HT-29 (cell line): ENCODE measurements around the gene LRRC51. TPM values are rescaled to one million over a fixed set of nuclear protein-coding genes. Genes with fewer than 3 reads are reported as not detected.
"Not testable (repeated sequence)": the region's sequence is repeated elsewhere in the genome, so short reads cannot be mapped to it uniquely, and the experiment has no call there.

Source experiments
- DNase-seq: peaks from one replicate; pipeline ENCODE4 v3.0.0-alpha.2; 2015; ENCODE audit warnings: low spot score
- total RNA-seq: library from RNA; depleted of rRNA; stranded (reverse); fragments of >200 nt; shearing (Covaris generic); gene quantifications from 2 replicates; pipeline ENCODE4 v1.2.3, GENCODE V29; 2014

LRRC51 gene
- total RNA-seq, 1 experiment from 2014 or later = 33.5 TPM

DNA sequence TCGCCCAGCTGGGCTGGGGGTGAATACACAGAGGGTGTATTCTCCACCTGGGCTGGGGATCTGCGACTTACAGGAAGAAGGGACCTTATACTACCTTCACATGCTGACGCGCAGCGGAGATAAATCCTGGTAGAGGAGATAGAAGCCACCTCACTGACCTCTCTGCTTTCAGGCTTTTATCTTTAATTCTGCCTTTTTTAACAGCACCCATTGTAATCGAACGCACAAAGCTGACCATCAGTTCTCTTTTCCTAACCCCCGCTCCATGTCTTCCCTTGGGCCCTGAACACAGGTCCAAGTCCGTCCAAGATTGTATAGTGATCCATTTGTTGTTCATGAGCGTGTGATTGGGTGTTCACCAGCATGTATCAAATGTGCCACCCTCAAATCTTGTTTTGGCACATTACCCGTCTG is 23.1 kb downstream of the LRRC51 start:
- DNase-seq = no peak

DNA sequence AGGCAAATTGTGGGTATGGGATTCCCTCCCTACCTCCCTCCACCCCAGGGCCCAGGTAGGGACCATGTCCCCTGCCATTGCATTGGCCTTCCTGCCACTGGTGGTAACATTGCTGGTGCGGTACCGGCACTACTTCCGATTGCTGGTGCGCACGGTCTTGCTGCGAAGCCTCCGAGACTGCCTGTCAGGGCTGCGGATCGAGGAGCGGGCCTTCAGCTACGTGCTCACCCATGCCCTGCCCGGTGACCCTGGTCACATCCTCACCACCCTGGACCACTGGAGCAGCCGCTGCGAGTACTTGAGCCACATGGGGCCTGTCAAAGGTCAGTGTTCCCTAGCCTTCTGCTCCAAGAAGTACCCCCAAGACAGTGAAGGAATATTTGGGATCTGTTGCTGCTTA is 25.2 kb downstream of the LRRC51 start, which contains the start of gene TOMT:
TSS of gene TOMT (plus strand) at position 37 of the 400 bp plus-strand sequence. CDS start at position 65, 28 bp downstream.
- no peak for DNase-seq

DNA sequence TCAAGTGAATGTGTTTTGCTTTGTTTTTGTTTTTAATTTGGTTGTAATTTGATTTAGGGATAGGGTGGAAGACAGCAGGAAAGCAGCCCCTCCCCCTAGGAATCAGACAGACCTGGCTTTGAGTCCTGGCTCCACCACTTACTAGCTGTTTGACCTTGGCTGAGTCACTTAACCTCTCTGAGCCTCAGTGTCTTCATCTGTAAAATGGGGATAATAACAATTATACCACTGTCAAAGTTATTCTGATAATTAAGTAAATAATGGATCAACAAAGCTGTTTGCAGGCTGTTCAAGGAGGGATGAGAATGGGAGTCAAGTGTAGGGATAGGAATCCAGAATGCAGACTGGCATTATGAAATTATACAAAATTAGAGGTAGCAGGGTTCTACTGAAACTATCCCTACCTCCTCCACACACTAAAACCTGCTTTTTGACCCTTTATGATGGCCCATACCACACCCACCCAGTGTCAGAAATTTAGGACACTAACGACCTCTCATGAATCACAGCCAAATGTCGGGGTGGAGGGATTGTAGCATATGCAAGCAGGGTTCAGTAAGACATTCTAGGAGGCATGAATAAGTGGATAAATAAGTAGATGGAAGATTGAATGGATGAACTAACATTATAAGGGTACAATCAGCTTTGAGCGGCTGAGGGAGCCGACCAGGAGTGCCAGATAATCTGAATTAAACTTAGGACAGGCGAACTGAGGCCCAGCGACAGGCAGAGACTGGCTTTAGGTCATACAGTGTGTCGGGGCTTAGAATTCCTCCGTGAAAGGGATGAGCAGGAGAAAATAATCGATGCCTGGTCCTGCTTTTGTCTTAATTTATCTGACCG is 30.9 kb downstream of the LRRC51 start:
- no peak for DNase-seq

DNA sequence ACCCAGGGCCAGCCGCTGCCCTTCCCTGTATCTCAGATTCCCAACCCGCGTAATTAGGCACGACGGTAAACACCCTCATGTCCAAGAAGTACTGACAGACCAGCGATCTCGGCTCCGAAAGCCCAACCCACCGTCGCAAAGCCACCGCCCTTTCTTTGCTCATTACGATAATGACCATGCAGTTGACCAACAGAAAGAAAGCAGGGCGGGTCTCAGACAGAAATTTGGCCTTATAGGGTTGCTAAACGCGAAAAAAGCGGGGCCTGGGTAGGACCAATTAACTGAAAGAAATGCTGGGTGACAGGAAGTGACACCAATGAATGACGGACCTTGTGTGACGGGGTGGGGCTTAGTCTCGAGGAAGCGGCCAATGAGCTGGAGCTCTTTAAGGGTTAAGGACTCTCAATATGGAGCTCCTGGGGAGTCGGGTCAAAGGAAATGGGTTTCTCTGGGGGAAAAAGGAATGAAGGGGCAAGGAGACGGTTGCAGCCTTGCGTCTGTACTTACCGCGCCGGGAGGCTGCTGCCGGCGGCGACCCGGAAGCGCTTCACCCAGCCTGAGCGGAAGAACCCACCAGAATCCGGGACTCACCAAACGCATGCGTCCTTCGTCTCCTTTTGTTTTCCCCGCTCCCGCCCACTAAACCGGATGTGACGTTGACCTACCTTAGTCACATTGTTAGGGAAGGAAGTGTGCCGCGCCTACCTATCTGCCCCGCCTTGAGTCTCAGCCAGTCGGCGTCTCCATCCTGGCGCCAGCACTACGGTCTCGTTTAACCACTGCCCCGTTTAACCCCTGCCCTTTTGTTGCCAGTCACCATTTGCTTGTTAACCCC is 31.7 kb downstream of the LRRC51 start, which contains the start of gene ANAPC15:
TSS of gene ANAPC15 (minus strand) at position 553 of the 835 bp plus-strand sequence. CDS start 1,419 bp downstream, outside the sequence.
- DNase-seq = peak; percentile 100

DNA sequence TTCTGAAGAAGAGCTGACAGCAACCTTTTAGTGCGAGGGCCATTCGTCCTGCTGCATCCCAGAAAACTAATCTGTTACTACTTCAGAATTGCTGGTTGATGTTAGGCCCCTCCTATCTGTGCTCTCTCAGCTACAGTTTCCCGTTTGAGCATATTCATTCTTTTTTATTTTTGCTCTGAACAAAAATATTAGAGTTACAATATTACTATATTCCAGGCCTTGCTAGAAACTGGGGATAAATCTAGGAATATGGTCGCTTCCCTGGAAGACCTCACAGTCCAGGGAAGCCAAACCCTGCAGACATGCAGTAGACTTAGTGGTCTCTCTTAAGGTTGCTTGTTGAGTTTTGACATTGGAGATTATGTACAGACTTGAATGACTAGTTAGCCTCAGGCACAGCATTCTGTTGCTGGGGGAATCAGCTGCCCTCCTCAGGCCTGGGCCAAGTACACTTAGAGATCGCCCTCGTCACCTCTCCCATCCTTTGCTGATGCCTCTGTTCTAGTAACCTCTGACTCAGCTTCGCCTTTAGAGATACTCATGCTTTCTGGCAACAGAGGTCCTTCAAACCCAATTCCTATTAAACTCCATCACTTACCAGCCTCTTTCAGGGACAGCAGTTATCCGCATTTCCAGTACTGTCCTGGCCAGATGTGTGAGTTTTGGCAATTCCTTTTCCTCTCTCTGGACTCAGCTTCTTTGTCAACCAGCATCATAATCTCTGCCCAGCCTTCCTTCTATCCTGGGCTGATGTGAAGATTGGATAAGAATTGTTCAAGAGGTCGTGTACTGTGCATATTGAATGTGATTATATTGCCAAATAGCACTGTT is 32.5 kb downstream of the LRRC51 start:
- DNase-seq = no peak

DNA sequence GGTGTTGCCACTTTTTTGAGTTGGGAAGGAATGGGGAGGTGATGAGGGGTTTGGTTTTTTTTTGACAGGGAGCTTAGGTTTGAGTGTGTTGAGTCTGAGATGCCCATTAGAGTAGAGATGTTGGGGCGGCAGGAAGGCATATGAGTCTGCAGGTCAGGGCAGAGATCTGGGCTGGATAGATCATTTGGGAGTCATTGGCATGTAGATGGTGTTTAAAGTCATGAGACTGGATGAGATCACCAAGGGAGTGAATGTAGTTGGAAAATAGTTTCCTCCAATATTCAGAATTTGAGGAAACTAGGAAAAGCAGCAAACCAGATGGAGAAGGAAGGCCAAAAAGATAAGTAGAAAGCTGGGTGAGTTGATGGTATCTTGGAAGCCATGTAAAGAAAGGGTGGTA is 33.9 kb downstream of the LRRC51 start:
- DNase-seq = no peak

DNA sequence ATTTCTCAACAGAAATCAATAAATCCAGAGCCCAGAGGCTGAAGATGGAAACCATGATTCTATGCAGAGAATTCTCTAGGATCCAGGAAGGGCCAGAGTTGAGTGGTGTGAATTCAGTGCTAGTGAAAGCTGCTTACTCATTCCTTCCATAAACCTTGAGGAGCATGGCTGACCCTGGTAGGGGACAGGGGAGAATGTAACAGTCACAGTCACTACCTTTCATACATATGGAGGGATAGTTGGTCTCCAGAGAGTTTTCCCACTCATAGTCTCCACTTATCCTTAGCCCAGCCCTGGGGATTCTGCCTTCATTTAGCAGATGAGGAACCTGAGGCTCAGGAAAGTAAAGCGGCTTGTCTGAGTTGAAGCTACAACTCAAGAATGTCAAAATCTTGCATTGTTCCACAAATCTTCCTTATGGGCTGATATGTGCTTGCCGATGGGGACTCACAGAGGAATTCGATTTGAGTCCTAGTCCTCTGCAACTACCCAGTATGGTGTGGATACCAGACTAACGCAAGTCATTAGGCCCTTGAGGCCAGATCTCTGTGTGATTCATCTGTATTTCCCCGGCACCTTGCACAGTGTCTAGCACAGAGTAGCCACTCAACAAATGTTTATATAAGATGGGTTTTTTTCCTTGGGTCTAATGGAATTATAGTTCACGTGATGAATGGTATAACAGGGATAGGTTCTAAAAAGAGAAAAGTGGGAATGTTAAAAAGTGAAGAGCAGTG is 35.5 kb downstream of the LRRC51 start:
- no peak for DNase-seq

DNA sequence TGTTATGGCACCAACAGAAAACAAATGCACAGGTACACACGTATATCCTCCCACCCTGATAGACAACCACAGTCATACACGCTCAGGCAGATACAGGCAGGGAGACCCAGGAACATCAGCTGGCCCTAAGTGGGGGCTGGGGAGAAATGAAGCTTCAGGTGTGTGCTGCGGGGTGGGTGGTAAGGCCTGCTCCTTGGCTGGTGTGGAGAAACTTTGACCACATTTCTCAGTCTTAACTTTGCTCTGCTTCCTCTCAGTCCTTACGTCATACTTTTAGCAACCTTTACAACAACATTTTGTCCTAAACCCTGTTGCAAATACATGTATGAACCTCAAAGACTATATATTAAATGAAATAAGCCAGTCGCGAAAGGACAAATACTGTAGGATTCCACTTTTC is 38.5 kb downstream of the LRRC51 start:
- DNase-seq = no peak

DNA sequence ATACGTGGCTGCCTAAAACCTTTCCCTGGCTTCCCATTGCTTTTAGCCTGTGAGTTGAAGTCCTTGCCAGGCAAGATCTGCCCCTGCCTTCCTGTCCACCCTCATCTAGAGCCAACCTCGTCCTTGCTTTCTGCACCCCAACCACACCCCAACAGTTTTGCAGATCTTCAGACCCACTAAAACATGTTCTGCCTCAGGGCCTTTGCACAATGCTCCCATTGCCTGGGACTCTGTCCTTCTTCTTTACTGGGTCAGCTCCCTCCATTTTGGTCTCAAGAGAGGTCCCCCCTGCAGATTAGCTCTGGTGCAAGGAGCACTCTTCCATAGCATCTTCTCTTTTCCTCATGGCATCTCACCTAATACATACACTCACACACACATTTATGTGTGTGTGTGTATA is 40.3 kb downstream of the LRRC51 start:
- DNase-seq = no peak

DNA sequence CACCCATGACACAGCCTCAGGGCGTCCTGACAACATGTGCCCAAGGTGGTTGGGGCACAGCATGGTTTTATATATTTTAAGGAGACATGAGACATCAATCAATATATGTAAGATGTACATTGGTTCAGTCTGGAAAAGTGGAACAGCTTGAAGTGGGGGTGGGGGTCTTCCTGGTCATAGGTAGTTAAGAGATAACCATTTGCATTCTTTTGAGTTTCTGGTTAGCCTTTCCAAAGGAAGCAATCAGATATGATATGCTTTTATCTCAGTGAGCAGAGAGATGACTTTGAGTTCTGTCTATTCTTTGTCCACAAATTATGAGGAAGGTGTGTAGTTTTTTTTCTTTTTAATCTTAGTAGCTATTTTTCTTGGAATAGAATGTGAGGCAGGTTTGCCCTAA is 42.0 kb downstream of the LRRC51 start:
- DNase-seq = no peak

DNA sequence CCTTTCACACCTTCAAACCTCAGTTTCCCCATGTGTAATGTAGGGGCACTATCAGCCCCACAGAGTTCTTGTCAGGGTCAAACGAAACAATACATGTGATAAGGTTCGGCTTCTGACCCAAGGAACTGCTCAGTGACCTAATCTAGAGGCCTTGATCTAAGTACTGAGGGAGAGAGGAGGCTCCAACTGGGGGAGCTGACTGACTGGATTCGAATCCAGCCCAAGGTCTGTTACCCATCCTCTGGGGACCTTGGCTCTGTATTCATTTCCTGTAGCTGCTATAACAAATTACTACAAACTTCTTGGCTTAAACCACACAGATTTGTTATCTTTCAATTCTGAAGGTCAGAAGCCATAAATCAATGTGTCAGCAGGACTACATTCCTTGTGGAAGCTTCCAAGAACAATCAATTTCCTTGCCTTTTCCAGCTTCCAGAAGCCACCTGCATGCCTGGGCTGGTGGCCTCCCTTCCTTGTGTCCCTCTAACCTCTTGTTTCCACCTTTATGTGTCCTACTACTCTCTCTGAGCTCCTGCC is 42.5 kb downstream of the LRRC51 start:
- no peak for DNase-seq

DNA sequence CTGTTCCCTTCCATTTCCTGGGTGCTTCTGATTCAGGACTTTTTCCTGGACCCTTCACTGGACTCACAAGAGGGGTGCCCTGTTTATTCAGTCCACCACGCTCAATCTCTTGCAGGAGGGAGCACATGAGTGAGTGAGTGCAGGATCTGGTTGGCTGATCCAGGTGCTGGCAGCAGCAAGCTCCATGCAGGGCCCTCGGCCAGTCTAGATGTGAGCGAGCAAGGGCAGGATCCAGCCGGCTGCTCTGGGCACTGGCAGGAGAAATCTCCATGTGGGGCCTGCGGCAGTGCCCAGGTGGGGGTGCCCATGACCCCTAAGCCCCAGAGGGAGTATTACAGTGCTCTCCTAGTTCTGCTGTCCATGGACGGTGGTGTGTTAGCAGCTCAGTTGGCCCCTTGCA is 43.4 kb downstream of the LRRC51 start:
- no peak for DNase-seq

DNA sequence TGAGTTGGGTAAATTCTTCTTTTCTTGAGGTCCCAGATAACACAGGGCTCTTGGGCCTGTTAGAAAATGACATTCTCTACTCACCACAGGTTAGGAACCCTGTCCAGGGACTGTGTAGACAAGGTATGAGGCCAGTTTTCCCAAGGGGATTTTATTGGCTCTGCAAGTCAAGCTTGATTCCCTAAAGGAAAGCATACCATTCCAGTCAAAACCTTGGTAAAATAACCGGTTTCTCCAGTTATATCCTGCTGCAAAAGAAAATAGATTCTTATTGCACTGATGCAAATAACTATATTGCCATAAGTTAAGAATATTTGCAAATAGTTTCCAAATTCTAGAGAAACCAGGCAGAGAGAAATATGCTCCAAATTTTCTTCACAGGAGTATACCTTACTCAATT is 45.3 kb downstream of the LRRC51 start:
- no peak for DNase-seq

DNA sequence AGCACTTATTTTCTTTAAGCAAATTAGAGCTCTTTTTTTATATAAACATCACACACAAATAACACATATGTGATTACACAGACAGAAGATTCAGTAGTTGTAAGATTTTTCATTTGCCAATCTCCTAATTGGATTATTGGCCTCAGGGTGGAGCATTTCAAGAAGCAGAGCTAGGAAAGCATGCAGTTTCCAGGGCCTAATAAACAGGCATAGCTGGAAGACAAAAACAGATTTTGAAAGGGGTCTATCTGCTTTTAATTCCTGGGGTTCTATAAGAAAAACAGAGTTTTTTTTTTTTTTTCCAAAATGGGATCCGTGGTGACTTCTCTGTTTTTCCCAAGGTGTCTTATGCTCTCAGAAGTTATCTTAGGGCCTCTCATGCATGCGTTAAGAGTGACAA is 47.3 kb downstream of the LRRC51 start:
- DNase-seq = no peak

DNA sequence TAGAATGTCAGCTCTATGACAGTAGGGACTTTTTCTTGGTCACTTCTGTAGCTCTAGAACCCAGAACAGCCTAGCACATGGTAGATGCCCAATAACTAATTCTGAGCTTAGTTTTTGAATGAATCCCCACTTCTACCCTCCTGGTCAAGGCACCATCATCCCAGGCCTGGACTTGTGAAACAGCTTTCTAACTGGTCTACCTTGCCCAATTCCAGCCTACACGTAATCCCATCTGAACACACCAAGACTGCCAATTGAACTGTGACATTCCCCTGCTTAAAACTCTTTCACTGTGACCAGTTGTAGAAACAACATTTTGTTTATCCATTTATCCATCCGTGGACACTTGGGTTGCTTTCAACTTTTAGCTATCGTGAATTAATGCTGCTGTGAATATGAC is 48.7 kb downstream of the LRRC51 start:
- DNase-seq = no peak

DNA sequence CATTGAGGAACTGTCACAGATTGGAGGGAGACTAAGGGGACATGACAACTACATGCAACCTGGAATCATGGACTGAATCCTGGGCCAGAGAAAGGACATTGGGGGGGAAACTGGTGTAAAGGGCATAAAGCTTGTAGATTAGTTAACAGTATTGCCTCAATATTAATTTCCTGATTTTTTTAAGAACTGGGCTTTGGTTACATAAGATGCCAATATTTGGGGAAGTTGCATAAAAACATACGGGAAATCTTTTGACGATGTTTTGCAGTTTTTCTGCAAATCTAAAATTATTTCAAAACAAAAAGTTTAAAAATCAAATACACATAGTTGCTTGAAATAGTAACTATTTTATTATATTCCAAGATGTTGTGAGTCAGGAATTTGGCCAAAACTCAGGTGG is 52.0 kb downstream of the LRRC51 start:
- DNase-seq = no peak

DNA sequence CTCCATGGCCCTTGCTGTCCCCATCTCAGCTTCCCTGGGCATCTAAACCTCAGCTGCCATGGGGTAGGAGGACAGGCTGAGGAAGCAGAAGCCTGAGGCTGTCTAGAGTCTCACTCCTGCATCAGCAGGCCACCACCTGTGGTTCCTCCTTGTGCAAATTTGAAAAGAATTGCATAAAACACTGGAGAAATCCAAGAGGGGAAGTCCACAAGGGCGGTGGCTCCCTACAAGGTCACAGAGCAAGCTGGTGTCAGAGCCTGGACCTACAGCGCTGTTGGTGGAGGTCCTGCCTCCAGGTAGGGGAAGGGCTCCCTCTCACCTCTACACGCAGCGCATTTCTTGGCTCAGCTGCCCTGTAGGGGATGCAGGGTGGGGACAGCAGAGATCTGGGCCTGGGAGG is 54.8 kb downstream of the LRRC51 start, which contains the start of gene FOLR3:
TSS of gene FOLR3 (plus strand) at position 253 of the 400 bp plus-strand sequence. CDS start 228 bp downstream, outside the sequence.
- DNase-seq = not testable (repeated sequence)

DNA sequence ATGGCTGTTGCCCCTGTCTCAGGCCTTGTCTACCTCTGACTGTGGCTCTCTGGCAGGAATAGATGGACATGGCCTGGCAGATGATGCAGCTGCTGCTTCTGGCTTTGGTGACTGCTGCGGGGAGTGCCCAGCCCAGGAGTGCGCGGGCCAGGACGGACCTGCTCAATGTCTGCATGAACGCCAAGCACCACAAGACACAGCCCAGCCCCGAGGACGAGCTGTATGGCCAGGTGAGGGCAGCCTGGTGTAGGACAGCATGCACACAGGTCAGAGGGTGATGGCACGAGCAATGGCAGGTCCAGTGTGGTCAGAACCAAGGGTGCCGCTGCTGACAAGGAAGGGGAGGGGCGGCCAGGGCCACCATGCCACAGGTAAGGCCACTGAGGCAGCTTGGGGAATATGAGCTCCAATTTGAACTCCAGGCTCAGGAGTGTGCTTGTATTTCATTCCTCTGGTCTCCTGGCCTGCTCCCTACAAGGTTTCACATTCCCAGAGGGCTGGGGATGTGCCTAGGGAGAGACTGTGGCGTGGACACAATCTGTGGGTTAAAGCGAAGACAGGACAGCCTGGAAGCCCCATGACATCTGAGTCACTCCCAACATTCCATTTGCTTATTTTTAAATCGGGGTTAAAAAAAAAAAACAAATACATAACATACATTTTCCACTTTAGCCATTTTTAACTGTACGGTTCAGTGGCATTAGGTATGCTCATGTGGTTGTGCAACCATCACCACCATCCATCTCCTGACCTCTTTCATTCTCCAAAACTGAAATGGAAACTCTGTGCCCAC is 55.4 kb downstream of the LRRC51 start:
- no peak for DNase-seq

DNA sequence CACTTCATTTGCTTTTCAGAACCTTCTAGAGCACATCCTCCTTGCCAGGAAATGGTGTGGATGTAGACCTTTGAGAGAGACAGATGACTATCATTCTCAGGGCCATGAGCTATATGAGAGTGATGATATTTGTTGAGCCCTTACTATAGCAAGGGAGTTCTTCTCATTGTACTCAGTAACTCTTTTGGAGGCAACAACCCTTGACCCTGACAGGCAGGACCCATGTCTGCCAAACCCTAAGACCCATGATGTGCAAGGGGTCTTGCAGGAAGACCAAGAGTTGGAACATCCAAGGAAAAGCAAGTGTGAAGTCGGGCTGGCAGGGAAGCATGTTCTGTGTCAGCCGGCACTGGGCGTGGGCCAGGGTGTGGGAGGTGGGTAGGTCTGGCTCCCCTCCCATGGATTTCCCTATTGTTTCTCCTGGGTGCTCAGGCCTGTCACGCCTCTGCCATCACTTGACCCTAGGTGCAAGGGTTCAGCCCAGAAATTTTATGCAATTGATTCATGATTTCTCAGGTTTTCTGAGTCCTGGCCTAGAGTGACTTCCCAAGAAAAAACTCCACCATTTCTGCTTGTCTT is 56.1 kb downstream of the LRRC51 start:
- DNase-seq = no peak
